ENCODE data around the gene TPRA1. TPM values are rescaled to one million over a fixed set of nuclear protein-coding genes. Genes with fewer than 3 reads are reported as not detected.

The TPRA1 gene
- total RNA-seq, 2 experiments from 2014 or later = 7.5 to 7.8 TPM

- POLR2A ChIA-PET = interaction anchor here (0.6 to 1.4 kb wide), 3 partner anchors 31 to 1794 kb away, joined by 3 to 5 read pairs (median 5); partner anchors contain the start of gene TPRA1
- peak in 9 of 14 experiments; percentile 12 to 77 (median 41) for DNase-seq
- H3K36me3 Mint-ChIP-seq (ENCODE audit: low read depth) = no peaks in the 10 kb centered on the region
- no peaks in the 10 kb centered on the region for H3K36me3 ChIP-seq (ENCODE audit: insufficient read depth, low read length)
- H3K27ac ChIP-seq (ENCODE audit: low read depth in 1 of 2, low read length in 2 of 2) = no peak within 1 kb of the TSS
- no peak for TF ChIP-seq CTCF (IDR thresholded peaks at IDR 0.05)
- peaks cover 44% of the 10 kb centered on the region for H3K4me1 Mint-ChIP-seq (ENCODE audit: low read depth)
- intact Hi-C loops (cut with DNase I, micrococcal nuclease) = loop anchor here in 1 of 2 experiments (1.0 to 5.0 kb wide), 3 partner anchors 31 to 52 kb away; partner anchors contain the start of genes ABTB1 and MCM2
- H3K9me3 ChIP-seq (ENCODE audit: control insufficient read depth in 1 of 2, insufficient read depth in 1 of 2, low read length in 2 of 2) = no peaks in the 10 kb centered on the region
- peaks cover 8 to 11% of the 10 kb centered on the region in 2 experiments for H3K27me3 ChIP-seq (ENCODE audit: control insufficient read depth in 1 of 2, insufficient read depth in 2 of 2, low read length in 2 of 2)
- H3K4me3 ChIP-seq (ENCODE audit: low read length) = peak within 1 kb of the TSS; percentile 65
- H3K9me3 Mint-ChIP-seq = no peaks in the 10 kb centered on the region
- peak; percentile 40 for ATAC-seq (ENCODE audit: poor library complexity)
- peaks cover 29% of the 10 kb centered on the region for H3K4me1 ChIP-seq (ENCODE audit: insufficient read depth, low read length)
- CTCF ChIA-PET = interaction anchor here (1.6 kb wide), 1 partner anchor 54 kb away, joined by 5 read pairs; no protein-coding TSS in a partner anchor
- H3K27me3 Mint-ChIP-seq = peaks cover 36% of the 10 kb centered on the region
- H3K27ac Mint-ChIP-seq = peak within 1 kb of the TSS; percentile 67
- peak within 1 kb of the TSS; percentile 90 for H3K4me3 Mint-ChIP-seq
These were observed 38.4 kb upstream of the TPRA1 start, which contains the start of gene PODXL2 for GRCh38 chr3:127628788-127629466. Gene PODXL2, plus strand, starts transcription at chr3:127629185. Its CDS starts 35 bp downstream, at chr3:127629220.

- Histone ChIP-seq H3K27ac (ENCODE audit: low read depth in 1 of 2, low read length in 2 of 2) (no peak overlapping the region), H3K27me3 (ENCODE audit: control insufficient read depth in 1 of 2, insufficient read depth in 2 of 2, low read length in 2 of 2) (peaks cover 8 to 11% of the 10 kb centered on the region in 2 experiments), H3K9me3 (ENCODE audit: control insufficient read depth in 1 of 2, insufficient read depth in 1 of 2, low read length in 2 of 2) (no peaks in the 10 kb centered on the region), H3K4me3 (ENCODE audit: low read length) (no peak overlapping the region), H3K36me3 (ENCODE audit: insufficient read depth, low read length) (no peaks in the 10 kb centered on the region), H3K4me1 (ENCODE audit: insufficient read depth, low read length) (peaks cover 29% of the 10 kb centered on the region)
- DNase-seq (no peak), ATAC-seq (ENCODE audit: poor library complexity) (no peak)
- peaks cover 44% of the 10 kb centered on the region for H3K4me1 Mint-ChIP-seq (ENCODE audit: low read depth)
- no peak for TF ChIP-seq CTCF (IDR thresholded peaks at IDR 0.05)
- ChIA-PET CTCF (interaction anchor here (1.1 kb wide), 1 partner anchor 53 kb away, joined by 6 read pairs; no protein-coding TSS in a partner anchor), POLR2A (interaction anchor here (0.9 to 1.4 kb wide), 2 partner anchors 31 to 37 kb away, joined by 5 read pairs; partner anchors contain the start of gene TPRA1)
- H3K4me3 Mint-ChIP-seq = peak overlapping the region; percentile 90
- H3K27ac Mint-ChIP-seq = peak overlapping the region; percentile 66
- intact Hi-C loops (cut with DNase I, micrococcal nuclease) = loop anchor here in 1 of 2 experiments (2.0 to 5.0 kb wide), 2 partner anchors 44 to 51 kb away; partner anchors contain the start of gene ABTB1
- no peaks in the 10 kb centered on the region for H3K36me3 Mint-ChIP-seq (ENCODE audit: low read depth)
- peaks cover 31% of the 10 kb centered on the region for H3K27me3 Mint-ChIP-seq
- H3K9me3 Mint-ChIP-seq = no peaks in the 10 kb centered on the region
These were observed 37.9 kb upstream of the TPRA1 start for GRCh38 chr3:127628426-127628787.

DNA sequence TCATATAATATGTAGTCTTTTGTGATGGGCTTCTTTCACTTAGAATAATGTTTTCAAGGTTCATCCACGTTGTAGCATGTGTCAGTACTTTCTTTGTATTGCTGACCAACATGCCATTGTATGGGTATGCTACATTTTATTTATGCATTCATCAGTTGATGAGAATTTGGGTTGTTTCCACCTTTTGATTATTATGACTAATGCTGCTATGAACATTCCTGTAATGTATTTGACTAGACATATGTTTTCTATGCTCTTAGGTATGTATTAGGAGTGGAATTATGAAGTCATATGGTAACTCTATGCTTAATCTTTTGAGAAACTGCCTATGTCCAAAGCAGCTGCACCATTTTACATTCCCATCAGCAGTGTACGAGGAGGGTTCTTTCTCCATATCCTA is 35.3 kb upstream of the TPRA1 start:
- intact Hi-C loops (cut with DNase I, micrococcal nuclease) = loop anchor here in 1 of 2 experiments (5.0 kb wide), 1 partner anchor 49 kb away; no protein-coding TSS in a partner anchor
- no peaks in the 10 kb centered on the region for H3K9me3 Mint-ChIP-seq
- H3K4me3 Mint-ChIP-seq = peak overlapping the region; percentile 9
- peaks cover 39% of the 10 kb centered on the region for H3K4me1 Mint-ChIP-seq (ENCODE audit: low read depth)
- H3K27ac Mint-ChIP-seq = no peak overlapping the region
- ChIA-PET CTCF (no interaction called here), POLR2A (no interaction called here)
- Histone ChIP-seq H3K4me1 (ENCODE audit: insufficient read depth, low read length) (peaks cover 26% of the 10 kb centered on the region), H3K27ac (ENCODE audit: low read depth in 1 of 2, low read length in 2 of 2) (no peak overlapping the region), H3K36me3 (ENCODE audit: insufficient read depth, low read length) (peaks cover 3% of the 10 kb centered on the region), H3K27me3 (ENCODE audit: control insufficient read depth in 1 of 2, insufficient read depth in 2 of 2, low read length in 2 of 2) (peaks cover 8 to 9% of the 10 kb centered on the region in 2 experiments), H3K9me3 (ENCODE audit: control insufficient read depth in 1 of 2, insufficient read depth in 1 of 2, low read length in 2 of 2) (no peaks in the 10 kb centered on the region), H3K4me3 (ENCODE audit: low read length) (no peak overlapping the region)
- peaks cover 15% of the 10 kb centered on the region for H3K27me3 Mint-ChIP-seq
- peaks cover 14% of the 10 kb centered on the region for H3K36me3 Mint-ChIP-seq (ENCODE audit: low read depth)
- no peak for TF ChIP-seq CTCF (IDR thresholded peaks at IDR 0.05)
- DNase-seq (no peak), ATAC-seq (ENCODE audit: poor library complexity) (no peak)

All from CD4-positive, alpha-beta T cell (primary cell).